Large intestine (tissue), 3 donors: Measurements from ENCODE around the gene RUVBL1. TPM values are rescaled to one million over a fixed set of nuclear protein-coding genes. Genes with fewer than 3 reads are reported as not detected.

Experiments used
- DNase-seq, 2 donors: peaks; one replicate each; pipeline versions ENCODE4 v3.0.0 to v3.0.0-alpha.2; 2013
- H3K27ac ChIP-seq: one replicate; pipeline ENCODE4 v1.5.1; 2013; ENCODE audit warnings: low read length
- H3K27me3 ChIP-seq: 2 replicates; pipeline ENCODE4 v1.6.1; 2013; ENCODE audit warnings: low read length; ENCODE audit not compliant: control insufficient read depth, insufficient read depth
- H3K36me3 ChIP-seq: 2 replicates; pipeline ENCODE4 v1.6.1; 2013; ENCODE audit warnings: low read length; ENCODE audit not compliant: control insufficient read depth, insufficient read depth
- H3K4me1 ChIP-seq: one replicate; pipeline ENCODE4 v1.6.1; 2013; ENCODE audit warnings: low read length; ENCODE audit not compliant: control insufficient read depth, insufficient read depth
- H3K4me3 ChIP-seq: one replicate; pipeline ENCODE4 v1.5.1; 2013; ENCODE audit warnings: low read length
- H3K9me3 ChIP-seq: one replicate; pipeline ENCODE4 v1.6.1; 2013; ENCODE audit warnings: mild to moderate bottlenecking, low read depth, low read length, moderate library complexity; ENCODE audit not compliant: control insufficient read depth
- WGBS: methylation state at CpG from one replicate; pipeline ENCODE4 v1.1.5; 2013; ENCODE audit warnings: low lambda C conversion rate; ENCODE audit not compliant: insufficient coverage; 5-methylcytosine and 5-hydroxymethylcytosine counted together
- polyA plus RNA-seq: library from polyadenylated mRNA; unstranded; fragments of 120-200 nt; gene quantifications from one replicate; pipeline ENCODE4 v1.2.1, GENCODE V29; 2013

The RUVBL1 gene
- polyA plus RNA-seq, 1 donor, result 35.2 TPM

- no peak for DNase-seq
- H3K36me3 ChIP-seq, result peaks cover 38% of the 10 kb centered on the region
- no peaks in the 10 kb centered on the region for H3K9me3 ChIP-seq
- no peaks in the 10 kb centered on the region for H3K27me3 ChIP-seq
- WGBS, result 10% methylated on average over 1 of the region's 8 CpGs
- H3K27ac ChIP-seq, result no peak overlapping the region
- no peak overlapping the region for H3K4me3 ChIP-seq
- H3K4me1 ChIP-seq, result no peaks in the 10 kb centered on the region
Observed at GRCh38 chr3:128107834-128108233, 15.8 kb downstream of the RUVBL1 start.

GRCh38 chr3:128103136-128103676 lies 20.4 kb downstream of the RUVBL1 start:
- peaks cover 12% of the 10 kb centered on the region for H3K4me1 ChIP-seq
- H3K36me3 ChIP-seq, result peaks cover 39% of the 10 kb centered on the region
- H3K27me3 ChIP-seq, result no peaks in the 10 kb centered on the region
- no peak for DNase-seq
- 100% methylated on average over 2 of the region's 5 CpGs for WGBS
- no peaks in the 10 kb centered on the region for H3K9me3 ChIP-seq
- no peak overlapping the region for H3K27ac ChIP-seq
- no peak overlapping the region for H3K4me3 ChIP-seq

- Histone ChIP-seq H3K4me3 (no peak overlapping the region), H3K4me1 (peaks cover 21% of the 10 kb centered on the region), H3K27ac (no peak overlapping the region), H3K27me3 (no peaks in the 10 kb centered on the region), H3K9me3 (no peaks in the 10 kb centered on the region), H3K36me3 (peaks cover 52% of the 10 kb centered on the region)
- no CpG with 5 or more reads among the region's 2 CpGs for WGBS
- DNase-seq, result no peak
Observed at GRCh38 chr3:128100638-128101037, 23.0 kb downstream of the RUVBL1 start.

- Histone ChIP-seq H3K4me1 (peaks cover 21% of the 10 kb centered on the region), H3K27ac (no peak overlapping the region), H3K4me3 (no peak overlapping the region), H3K9me3 (no peaks in the 10 kb centered on the region), H3K36me3 (peaks cover 53% of the 10 kb centered on the region), H3K27me3 (no peaks in the 10 kb centered on the region)
- WGBS, result no CpG with 5 or more reads among the region's 3 CpGs
- no peak for DNase-seq
Observed at GRCh38 chr3:128100161-128100560, 23.5 kb downstream of the RUVBL1 start.

GRCh38 chr3:128098234-128098633 lies 25.4 kb downstream of the RUVBL1 start:
- H3K36me3 ChIP-seq, result peaks cover 61% of the 10 kb centered on the region
- H3K4me1 ChIP-seq, result peaks cover 21% of the 10 kb centered on the region
- WGBS, result 20% methylated on average over 1 of the region's 6 CpGs
- H3K27me3 ChIP-seq, result no peaks in the 10 kb centered on the region
- H3K27ac ChIP-seq, result peak overlapping the region; percentile 17
- no peaks in the 10 kb centered on the region for H3K9me3 ChIP-seq
- DNase-seq, result peak; percentile 30 to 66
- no peak overlapping the region for H3K4me3 ChIP-seq

GRCh38 chr3:128095222-128095703 lies 28.3 kb downstream of the RUVBL1 start:
- Histone ChIP-seq H3K27ac (no peak overlapping the region), H3K9me3 (no peaks in the 10 kb centered on the region), H3K4me1 (peaks cover 21% of the 10 kb centered on the region), H3K4me3 (no peak overlapping the region), H3K27me3 (no peaks in the 10 kb centered on the region), H3K36me3 (peaks cover 54% of the 10 kb centered on the region)
- 80% methylated on average over 2 of the region's 6 CpGs for WGBS
- DNase-seq, result peak; percentile 63 to 69

- H3K4me3 ChIP-seq, result no peak overlapping the region
- no CpG with 5 or more reads among the region's 13 CpGs for WGBS
- H3K27me3 ChIP-seq, result no peaks in the 10 kb centered on the region
- no peak for DNase-seq
- H3K27ac ChIP-seq, result no peak overlapping the region
- peaks cover 21% of the 10 kb centered on the region for H3K4me1 ChIP-seq
- H3K36me3 ChIP-seq, result peaks cover 47% of the 10 kb centered on the region
- no peaks in the 10 kb centered on the region for H3K9me3 ChIP-seq
Observed at GRCh38 chr3:128094295-128095151, 29.1 kb downstream of the RUVBL1 start.

GRCh38 chr3:128091586-128091985 lies 32.0 kb downstream of the RUVBL1 start:
- peaks cover 34% of the 10 kb centered on the region for H3K36me3 ChIP-seq
- H3K27me3 ChIP-seq, result no peaks in the 10 kb centered on the region
- H3K4me3 ChIP-seq, result no peak overlapping the region
- WGBS, result no CpG with 5 or more reads among the region's 2 CpGs
- no peak for DNase-seq
- H3K9me3 ChIP-seq, result no peaks in the 10 kb centered on the region
- no peaks in the 10 kb centered on the region for H3K4me1 ChIP-seq
- H3K27ac ChIP-seq, result no peak overlapping the region

GRCh38 chr3:128089135-128089534 lies 34.5 kb downstream of the RUVBL1 start:
- Histone ChIP-seq H3K36me3 (peaks cover 39% of the 10 kb centered on the region), H3K27me3 (no peaks in the 10 kb centered on the region), H3K9me3 (no peaks in the 10 kb centered on the region), H3K4me3 (no peak overlapping the region), H3K27ac (no peak overlapping the region), H3K4me1 (no peaks in the 10 kb centered on the region)
- no CpG with 5 or more reads among the region's 1 CpG for WGBS
- no peak for DNase-seq

GRCh38 chr3:128084675-128085021 lies 39.0 kb downstream of the RUVBL1 start:
- H3K4me3 ChIP-seq, result no peak overlapping the region
- no peak overlapping the region for H3K27ac ChIP-seq
- WGBS, result no CpG with 5 or more reads among the region's 6 CpGs
- H3K9me3 ChIP-seq, result no peaks in the 10 kb centered on the region
- no peaks in the 10 kb centered on the region for H3K27me3 ChIP-seq
- H3K36me3 ChIP-seq, result peaks cover 56% of the 10 kb centered on the region
- H3K4me1 ChIP-seq, result no peaks in the 10 kb centered on the region
- DNase-seq, result no peak
